HepG2 (cell line): ENCODE measurements around the gene WNT5B. TPM values are rescaled to one million over a fixed set of nuclear protein-coding genes. Genes with fewer than 3 reads are reported as not detected.

Experiments
- microRNA-seq: library from miRNA; unstranded; fragments of <30 nt; microRNA quantifications from one replicate; pipeline ENCODE4, GENCODE V29; 2020
- polyA plus RNA-seq, 8 experiments: library from polyadenylated mRNA; depleted of rRNA in 3 of 8; stranded (reverse) in 7 of 8; unstranded in 1 of 8; fragments of >200 nt; fragmentation: Illumina TruSeq in 4 of 8; extraction: Trizol in 4 of 8; gene quantifications; 2 replicates each; pipeline versions ENCODE4 v1.2.1 to v1.2.3, GENCODE V29; 2011 to 2016; ENCODE audit warnings: low read depth in 4 of 8, missing spikeins in 1 of 8, mixed read lengths in 1 of 8; ENCODE audit not compliant: insufficient read depth in 1 of 8
- small RNA-seq, 3 experiments: library from RNA; depleted of rRNA; stranded (forward); fragments of <200 nt; gene quantifications; one replicate each; pipeline ENCODE3, GENCODE V24; 2012; ENCODE audit warnings: low read depth in 2 of 3, low replicate concordance in 1 of 3; ENCODE audit not compliant: insufficient read length in 3 of 3, insufficient read depth in 2 of 3
- total RNA-seq, 5 experiments: library from RNA; depleted of rRNA; stranded (reverse); fragments of >200 nt; fragmentation: Illumina TruSeq; extraction: Trizol; gene quantifications; 2 replicates each; pipeline ENCODE4 v1.2.3, GENCODE V29; 2016; ENCODE audit warnings: low read depth in 1 of 5

Gene WNT5B
- total and polyA plus RNA-seq, 2 of the 13 experiments (the other 11 are each of a cell fraction or from before 2014, with no cell fraction given), result 0.04 TPM; not detected in 1

Small RNA genes within 50 kb of the gene (microRNA-seq; reads per million reads assigned to microRNA genes)
- gene MIR3649, result not detected

Small RNA genes within 50 kb of the gene (small RNA-seq; reads per million reads assigned to genes)
- 0 reads per million in 3 experiments for gene MIR3649

Other genes starting within 250 kb of the WNT5B start
- 5.5 and 7.0 TPM in 2 replicates for gene FBXL14, start 34.6 kb upstream of the WNT5B start, total RNA-seq (2016; rRNA removed; fragmentation: Illumina TruSeq; extraction: Trizol)
- gene FBXL14, start 34.6 kb upstream of the WNT5B start, polyA plus RNA-seq (2011; rRNA removed), result 7.2 and 7.4 TPM in 2 replicates
- gene ADIPOR2, start 61.8 kb downstream of the WNT5B start, total RNA-seq (2016; rRNA removed; fragmentation: Illumina TruSeq; extraction: Trizol), result 35.2 and 40.8 TPM in 2 replicates
- gene ADIPOR2, start 61.8 kb downstream of the WNT5B start, polyA plus RNA-seq (2011; rRNA removed), result 52.2 and 56.5 TPM in 2 replicates
- not detected in 2 replicates for gene LRTM2, start 191.3 kb downstream of the WNT5B start, total RNA-seq (2016; rRNA removed; fragmentation: Illumina TruSeq; extraction: Trizol)
- 0.09 and 0.17 TPM in 2 replicates for gene LRTM2, start 191.3 kb downstream of the WNT5B start, polyA plus RNA-seq (2011; rRNA removed)